WTC11 (cell line): ENCODE measurements around the gene RUNX1. TPM values are rescaled to one million over a fixed set of nuclear protein-coding genes. Genes with fewer than 3 reads are reported as not detected.
A peak's percentile ranks its signal among the peaks of the same experiment; 100 is the strongest.

Experiments
- ATAC-seq: fragments of 200-7000 bp; cut with Tn5 transposase; 2 replicates; pipeline ENCODE4 v1.10.0; 2021; ENCODE audit warnings: mild to moderate bottlenecking, moderate library complexity
- CTCF ChIA-PET: fragments of 300-600 bp; sonication (Branson Sonifier 250); formaldehyde crosslinking; loops from one replicate; lab custom pipeline; 2021; ENCODE audit warnings: antibody characterized with exemption; lab: Charles Lee
- POLR2A ChIA-PET: fragments of 350-600 bp; sonication (Branson Sonifier 250); formaldehyde crosslinking; loops from one replicate; lab custom pipeline; 2021; ENCODE audit warnings: antibody characterized with exemption; lab: Charles Lee
- DNase-seq: peaks from one replicate; pipeline ENCODE4 v3.0.0; 2021; ENCODE audit warnings: low spot score
- H3K27ac Mint-ChIP-seq: 2 replicates; pipeline ENCODE4 v1.8.0; 2021; ENCODE audit warnings: mixed read lengths
- H3K27me3 Mint-ChIP-seq: 2 replicates; pipeline ENCODE4 v1.8.0; 2021; ENCODE audit warnings: low read depth, mild to moderate bottlenecking, moderate library complexity, mixed read lengths
- H3K36me3 Mint-ChIP-seq: 2 replicates; pipeline ENCODE4 v1.8.0; 2021; ENCODE audit warnings: mixed read lengths
- H3K4me1 Mint-ChIP-seq: 2 replicates; pipeline ENCODE4 v1.8.0; 2022; ENCODE audit warnings: mixed read lengths
- H3K4me3 Mint-ChIP-seq: 2 replicates; pipeline ENCODE4 v1.8.0; 2021; ENCODE audit warnings: mild to moderate bottlenecking, moderate library complexity, mixed read lengths
- H3K9me3 Mint-ChIP-seq: 2 replicates; pipeline ENCODE4 v1.8.0; 2021; ENCODE audit warnings: mixed read lengths
- ELF4 ChIP-seq: sonication (generic); formaldehyde crosslinking; IDR thresholded peaks from 2 replicates; pipeline ENCODE4 v1.8.1; 2022; ENCODE audit warnings: low read depth, mild to moderate bottlenecking, moderate library complexity, missing genetic modification reagents
- FOXK1 ChIP-seq: sonication (generic); formaldehyde crosslinking; IDR thresholded peaks from 2 replicates; pipeline ENCODE4 v1.8.0; 2022; ENCODE audit warnings: mild to moderate bottlenecking, moderate library complexity, missing genetic modification reagents
- GRHL2 ChIP-seq: fragments of 250-450 bp; sonication (Bioruptor Pico); IDR thresholded peaks from 2 replicates; pipeline ENCODE4 v1.8.0; 2022; ENCODE audit warnings: mild to moderate bottlenecking, moderate library complexity; ENCODE audit not compliant: insufficient replicate concordance, severe bottlenecking
- KAT7 ChIP-seq: sonication (generic); formaldehyde crosslinking; IDR thresholded peaks from 2 replicates; pipeline ENCODE4 v1.8.1; 2023; ENCODE audit warnings: missing genetic modification reagents, mild to moderate bottlenecking, borderline replicate concordance
- NFE2L1 ChIP-seq: sonication (generic); formaldehyde crosslinking; IDR thresholded peaks from 2 replicates; pipeline ENCODE4 v1.8.1; 2023; ENCODE audit warnings: missing genetic modification reagents
- NFYB ChIP-seq: sonication (generic); formaldehyde crosslinking; conservative IDR thresholded peaks from 2 replicates; pipeline ENCODE4 v1.8.0; 2022; ENCODE audit warnings: low read depth, missing genetic modification reagents
- NR1H2 ChIP-seq: sonication (generic); formaldehyde crosslinking; IDR thresholded peaks from 2 replicates; pipeline ENCODE4 v1.9.0; 2021; ENCODE audit warnings: mild to moderate bottlenecking, moderate library complexity, missing genetic modification reagents
- NR3C1 ChIP-seq: sonication (generic); formaldehyde crosslinking; conservative IDR thresholded peaks from 2 replicates; pipeline ENCODE4 v1.8.1; 2023; ENCODE audit warnings: low read depth, mild to moderate bottlenecking, missing genetic modification reagents
- OVOL2 ChIP-seq: fragments of 250-450 bp; sonication (Bioruptor Pico); IDR thresholded peaks from 2 replicates; pipeline ENCODE4 v1.9.0; 2021; ENCODE audit warnings: mild to moderate bottlenecking, borderline replicate concordance
- PRRX2 ChIP-seq: fragments of 250-450 bp; sonication (Bioruptor Pico); IDR thresholded peaks from 2 replicates; pipeline ENCODE4 v1.8.0; 2021; ENCODE audit warnings: mild to moderate bottlenecking
- RELA ChIP-seq: sonication (generic); formaldehyde crosslinking; IDR thresholded peaks from 2 replicates; pipeline ENCODE4 v1.8.1; 2022; ENCODE audit warnings: missing genetic modification reagents, mild to moderate bottlenecking, borderline replicate concordance
- RORB ChIP-seq: fragments of 250-450 bp; sonication (Bioruptor Pico); IDR thresholded peaks from 2 replicates; pipeline ENCODE4 v1.9.0; 2021; ENCODE audit warnings: mild to moderate bottlenecking
- ZNF121 ChIP-seq: sonication (generic); formaldehyde crosslinking; IDR thresholded peaks from 2 replicates; pipeline ENCODE4 v1.8.0; 2023; ENCODE audit warnings: missing genetic modification reagents
- total RNA-seq: library from RNA; stranded (reverse); gene quantifications from 3 replicates; pipeline ENCODE4 v1.2.3, GENCODE V29; 2021
- TF ChIP-seq, protein P1 (sequence below): sonication (generic); formaldehyde crosslinking; IDR thresholded peaks from 2 replicates; pipeline ENCODE4 v1.8.0; 2023; ENCODE audit warnings: missing genetic modification reagents, mild to moderate bottlenecking, borderline replicate concordance
- TF ChIP-seq, protein P2 (sequence below): fragments of 250-450 bp; sonication (Bioruptor Pico); conservative IDR thresholded peaks from 2 replicates; pipeline ENCODE4 v1.9.0; 2021; ENCODE audit warnings: mild to moderate bottlenecking
- TF ChIP-seq, protein P3 (sequence below): sonication (generic); formaldehyde crosslinking; IDR thresholded peaks from 2 replicates; pipeline ENCODE4 v1.8.1; 2023; ENCODE audit warnings: mild to moderate bottlenecking, missing genetic modification reagents, moderate library complexity
- TF ChIP-seq, protein P4 (sequence below): sonication (generic); formaldehyde crosslinking; IDR thresholded peaks from 2 replicates; pipeline ENCODE4 v1.8.0; 2023; ENCODE audit warnings: mild to moderate bottlenecking, missing genetic modification reagents
- TF ChIP-seq, protein P5 (sequence below): sonication (generic); formaldehyde crosslinking; IDR thresholded peaks from 2 replicates; pipeline ENCODE4 v1.8.0; 2023; ENCODE audit warnings: missing genetic modification reagents
- TF ChIP-seq, protein P6 (sequence below): sonication (generic); formaldehyde crosslinking; IDR thresholded peaks from 2 replicates; pipeline ENCODE4 v1.8.1; 2022; ENCODE audit warnings: missing genetic modification reagents, borderline replicate concordance
- TF ChIP-seq, protein P7 (sequence below): sonication (generic); formaldehyde crosslinking; IDR thresholded peaks from 2 replicates; pipeline ENCODE4 v1.8.1; 2022; ENCODE audit warnings: low read depth, missing genetic modification reagents, borderline replicate concordance

Gene RUNX1
- total RNA-seq, 1 experiment from 2014 or later = 2.2 TPM

- TF ChIP-seq, protein P1, sequence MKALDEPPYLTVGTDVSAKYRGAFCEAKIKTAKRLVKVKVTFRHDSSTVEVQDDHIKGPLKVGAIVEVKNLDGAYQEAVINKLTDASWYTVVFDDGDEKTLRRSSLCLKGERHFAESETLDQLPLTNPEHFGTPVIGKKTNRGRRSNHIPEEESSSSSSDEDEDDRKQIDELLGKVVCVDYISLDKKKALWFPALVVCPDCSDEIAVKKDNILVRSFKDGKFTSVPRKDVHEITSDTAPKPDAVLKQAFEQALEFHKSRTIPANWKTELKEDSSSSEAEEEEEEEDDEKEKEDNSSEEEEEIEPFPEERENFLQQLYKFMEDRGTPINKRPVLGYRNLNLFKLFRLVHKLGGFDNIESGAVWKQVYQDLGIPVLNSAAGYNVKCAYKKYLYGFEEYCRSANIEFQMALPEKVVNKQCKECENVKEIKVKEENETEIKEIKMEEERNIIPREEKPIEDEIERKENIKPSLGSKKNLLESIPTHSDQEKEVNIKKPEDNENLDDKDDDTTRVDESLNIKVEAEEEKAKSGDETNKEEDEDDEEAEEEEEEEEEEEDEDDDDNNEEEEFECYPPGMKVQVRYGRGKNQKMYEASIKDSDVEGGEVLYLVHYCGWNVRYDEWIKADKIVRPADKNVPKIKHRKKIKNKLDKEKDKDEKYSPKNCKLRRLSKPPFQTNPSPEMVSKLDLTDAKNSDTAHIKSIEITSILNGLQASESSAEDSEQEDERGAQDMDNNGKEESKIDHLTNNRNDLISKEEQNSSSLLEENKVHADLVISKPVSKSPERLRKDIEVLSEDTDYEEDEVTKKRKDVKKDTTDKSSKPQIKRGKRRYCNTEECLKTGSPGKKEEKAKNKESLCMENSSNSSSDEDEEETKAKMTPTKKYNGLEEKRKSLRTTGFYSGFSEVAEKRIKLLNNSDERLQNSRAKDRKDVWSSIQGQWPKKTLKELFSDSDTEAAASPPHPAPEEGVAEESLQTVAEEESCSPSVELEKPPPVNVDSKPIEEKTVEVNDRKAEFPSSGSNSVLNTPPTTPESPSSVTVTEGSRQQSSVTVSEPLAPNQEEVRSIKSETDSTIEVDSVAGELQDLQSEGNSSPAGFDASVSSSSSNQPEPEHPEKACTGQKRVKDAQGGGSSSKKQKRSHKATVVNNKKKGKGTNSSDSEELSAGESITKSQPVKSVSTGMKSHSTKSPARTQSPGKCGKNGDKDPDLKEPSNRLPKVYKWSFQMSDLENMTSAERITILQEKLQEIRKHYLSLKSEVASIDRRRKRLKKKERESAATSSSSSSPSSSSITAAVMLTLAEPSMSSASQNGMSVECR (CRISPR knock-in tag) = no peak
- TF ChIP-seq FOXK1 (no peak), ELF4 (CRISPR knock-in tag) (no peak), NR1H2 (no peak), KAT7 (CRISPR knock-in tag) (no peak), NFYB (CRISPR knock-in tag) (no peak)
These were observed 23.0 kb downstream of the RUNX1 start (continued) for GRCh38 chr21:35026153-35026500.

DNA sequence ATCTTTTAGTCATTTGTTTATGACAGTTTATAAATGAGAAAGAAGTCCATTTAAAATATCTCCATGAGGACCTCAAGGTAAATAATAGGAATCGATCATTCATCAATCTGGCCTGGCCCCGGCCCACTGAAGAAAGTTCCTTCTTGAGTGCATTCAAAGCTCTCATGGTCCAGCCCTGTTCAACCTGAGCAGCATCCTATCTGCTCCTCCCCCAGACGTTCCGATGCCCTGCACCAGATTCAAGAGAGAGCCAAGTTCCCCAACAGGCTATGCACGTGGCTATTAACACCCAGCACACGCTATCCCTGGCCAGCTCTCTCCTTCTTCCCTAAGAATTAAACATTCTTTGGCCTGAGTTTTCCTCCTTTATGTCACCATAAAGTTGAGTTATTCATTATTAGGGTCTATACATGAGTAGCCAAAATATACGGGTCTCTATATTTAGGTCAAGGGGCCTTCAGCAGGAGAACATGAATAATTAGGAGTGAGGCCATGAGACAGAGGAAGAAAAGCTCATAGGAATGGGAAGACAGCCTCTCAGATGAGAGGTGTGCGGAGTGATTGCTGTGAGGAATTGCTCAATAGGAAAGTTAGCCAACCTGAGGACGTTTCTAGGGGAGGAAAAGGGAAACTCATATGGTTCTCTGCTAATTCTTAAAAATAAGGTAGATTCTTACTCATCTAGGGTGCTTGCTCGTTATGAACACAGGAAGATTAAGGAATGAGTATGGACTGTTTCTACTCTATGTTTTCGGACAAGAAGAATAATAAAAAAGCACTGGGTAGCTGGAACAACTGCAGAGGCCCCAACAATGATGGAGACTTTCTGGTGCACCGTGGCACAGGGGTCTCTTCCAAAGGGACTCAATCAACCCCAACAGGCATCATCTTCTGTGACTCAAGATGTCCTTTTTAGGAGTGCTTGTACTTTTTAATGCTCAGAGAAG is 23.6 kb downstream of the RUNX1 start:
- DNase-seq (no peak), ATAC-seq (no peak)
- Mint-ChIP-seq H3K9me3 (peaks cover 6% of the 10 kb centered on the region), H3K27ac (no peak overlapping the region), H3K36me3 (no peaks in the 10 kb centered on the region), H3K4me3 (peak overlapping the region; percentile 8; the same call in 1 of the 2 replicates), H3K27me3 (peaks cover 13% of the 10 kb centered on the region), H3K4me1 (peaks cover 36% of the 10 kb centered on the region)
- ChIA-PET POLR2A (no interaction called here), CTCF (interaction anchor here (1.0 to 1.4 kb wide), 3 partner anchors 10 to 280 kb away, joined by 4 to 5 read pairs (median 4); no protein-coding TSS in a partner anchor)
- TF ChIP-seq ELF4 (CRISPR knock-in tag) = no peak
- TF ChIP-seq, protein P2, sequence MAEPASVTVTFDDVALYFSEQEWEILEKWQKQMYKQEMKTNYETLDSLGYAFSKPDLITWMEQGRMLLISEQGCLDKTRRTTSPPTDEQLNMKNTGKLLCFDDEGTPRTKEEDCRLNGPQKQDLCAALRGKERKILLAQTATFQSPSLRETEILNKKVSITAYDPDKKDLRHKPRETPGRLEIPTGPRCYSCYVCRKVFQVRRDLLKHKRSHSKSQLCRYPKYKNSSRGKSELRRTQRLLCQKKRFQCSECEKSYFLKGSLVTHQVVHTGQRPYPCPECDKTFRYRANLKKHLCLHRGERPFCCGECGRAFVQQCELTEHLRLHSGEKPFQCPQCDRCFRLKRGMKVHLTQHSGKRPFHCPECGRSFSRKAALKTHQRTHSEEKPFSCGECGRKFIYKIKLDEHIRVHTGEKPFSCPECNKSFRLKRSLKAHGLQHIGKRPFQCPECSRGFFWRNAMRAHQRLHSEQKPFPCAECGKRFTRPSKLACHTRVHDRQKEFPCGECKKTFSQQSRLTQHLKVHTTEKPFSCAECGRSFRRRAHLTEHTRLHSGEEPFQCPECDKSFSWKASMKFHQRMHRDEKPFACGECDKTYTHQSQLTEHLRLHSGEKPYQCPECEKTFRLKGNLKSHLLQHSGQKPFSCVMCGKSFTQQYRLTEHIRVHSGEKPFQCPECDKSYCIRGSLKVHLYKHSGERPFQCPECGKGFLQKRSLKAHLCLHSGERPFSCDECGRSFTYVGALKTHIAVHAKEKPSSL (CRISPR knock-in tag) = no peak
- TF ChIP-seq, protein P3, sequence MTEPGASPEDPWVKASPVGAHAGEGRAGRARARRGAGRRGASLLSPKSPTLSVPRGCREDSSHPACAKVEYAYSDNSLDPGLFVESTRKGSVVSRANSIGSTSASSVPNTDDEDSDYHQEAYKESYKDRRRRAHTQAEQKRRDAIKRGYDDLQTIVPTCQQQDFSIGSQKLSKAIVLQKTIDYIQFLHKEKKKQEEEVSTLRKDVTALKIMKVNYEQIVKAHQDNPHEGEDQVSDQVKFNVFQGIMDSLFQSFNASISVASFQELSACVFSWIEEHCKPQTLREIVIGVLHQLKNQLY (CRISPR knock-in tag) = no peak
- no peak for TF ChIP-seq OVOL2 (CRISPR knock-in tag)
- TF ChIP-seq, protein P4, sequence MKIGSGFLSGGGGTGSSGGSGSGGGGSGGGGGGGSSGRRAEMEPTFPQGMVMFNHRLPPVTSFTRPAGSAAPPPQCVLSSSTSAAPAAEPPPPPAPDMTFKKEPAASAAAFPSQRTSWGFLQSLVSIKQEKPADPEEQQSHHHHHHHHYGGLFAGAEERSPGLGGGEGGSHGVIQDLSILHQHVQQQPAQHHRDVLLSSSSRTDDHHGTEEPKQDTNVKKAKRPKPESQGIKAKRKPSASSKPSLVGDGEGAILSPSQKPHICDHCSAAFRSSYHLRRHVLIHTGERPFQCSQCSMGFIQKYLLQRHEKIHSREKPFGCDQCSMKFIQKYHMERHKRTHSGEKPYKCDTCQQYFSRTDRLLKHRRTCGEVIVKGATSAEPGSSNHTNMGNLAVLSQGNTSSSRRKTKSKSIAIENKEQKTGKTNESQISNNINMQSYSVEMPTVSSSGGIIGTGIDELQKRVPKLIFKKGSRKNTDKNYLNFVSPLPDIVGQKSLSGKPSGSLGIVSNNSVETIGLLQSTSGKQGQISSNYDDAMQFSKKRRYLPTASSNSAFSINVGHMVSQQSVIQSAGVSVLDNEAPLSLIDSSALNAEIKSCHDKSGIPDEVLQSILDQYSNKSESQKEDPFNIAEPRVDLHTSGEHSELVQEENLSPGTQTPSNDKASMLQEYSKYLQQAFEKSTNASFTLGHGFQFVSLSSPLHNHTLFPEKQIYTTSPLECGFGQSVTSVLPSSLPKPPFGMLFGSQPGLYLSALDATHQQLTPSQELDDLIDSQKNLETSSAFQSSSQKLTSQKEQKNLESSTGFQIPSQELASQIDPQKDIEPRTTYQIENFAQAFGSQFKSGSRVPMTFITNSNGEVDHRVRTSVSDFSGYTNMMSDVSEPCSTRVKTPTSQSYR = no peak
- TF ChIP-seq RORB (CRISPR knock-in tag) = no peak
- TF ChIP-seq NFE2L1 (CRISPR knock-in tag) = no peak
- TF ChIP-seq PRRX2 (CRISPR knock-in tag) = no peak
- TF ChIP-seq, protein P5, sequence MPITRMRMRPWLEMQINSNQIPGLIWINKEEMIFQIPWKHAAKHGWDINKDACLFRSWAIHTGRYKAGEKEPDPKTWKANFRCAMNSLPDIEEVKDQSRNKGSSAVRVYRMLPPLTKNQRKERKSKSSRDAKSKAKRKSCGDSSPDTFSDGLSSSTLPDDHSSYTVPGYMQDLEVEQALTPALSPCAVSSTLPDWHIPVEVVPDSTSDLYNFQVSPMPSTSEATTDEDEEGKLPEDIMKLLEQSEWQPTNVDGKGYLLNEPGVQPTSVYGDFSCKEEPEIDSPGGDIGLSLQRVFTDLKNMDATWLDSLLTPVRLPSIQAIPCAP (CRISPR knock-in tag) = no peak
- no peak for TF ChIP-seq NR3C1
- no peak for TF ChIP-seq GRHL2
- TF ChIP-seq ZNF121 (CRISPR knock-in tag) = no peak
- TF ChIP-seq RELA (CRISPR knock-in tag) = no peak
- TF ChIP-seq, protein P6, sequence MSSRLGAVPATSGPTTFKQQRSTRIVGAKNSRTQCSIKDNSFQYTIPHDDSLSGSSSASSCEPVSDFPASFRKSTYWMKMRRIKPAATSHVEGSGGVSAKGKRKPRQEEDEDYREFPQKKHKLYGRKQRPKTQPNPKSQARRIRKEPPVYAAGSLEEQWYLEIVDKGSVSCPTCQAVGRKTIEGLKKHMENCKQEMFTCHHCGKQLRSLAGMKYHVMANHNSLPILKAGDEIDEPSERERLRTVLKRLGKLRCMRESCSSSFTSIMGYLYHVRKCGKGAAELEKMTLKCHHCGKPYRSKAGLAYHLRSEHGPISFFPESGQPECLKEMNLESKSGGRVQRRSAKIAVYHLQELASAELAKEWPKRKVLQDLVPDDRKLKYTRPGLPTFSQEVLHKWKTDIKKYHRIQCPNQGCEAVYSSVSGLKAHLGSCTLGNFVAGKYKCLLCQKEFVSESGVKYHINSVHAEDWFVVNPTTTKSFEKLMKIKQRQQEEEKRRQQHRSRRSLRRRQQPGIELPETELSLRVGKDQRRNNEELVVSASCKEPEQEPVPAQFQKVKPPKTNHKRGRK (CRISPR knock-in tag) = no peak
- TF ChIP-seq, protein P7, sequence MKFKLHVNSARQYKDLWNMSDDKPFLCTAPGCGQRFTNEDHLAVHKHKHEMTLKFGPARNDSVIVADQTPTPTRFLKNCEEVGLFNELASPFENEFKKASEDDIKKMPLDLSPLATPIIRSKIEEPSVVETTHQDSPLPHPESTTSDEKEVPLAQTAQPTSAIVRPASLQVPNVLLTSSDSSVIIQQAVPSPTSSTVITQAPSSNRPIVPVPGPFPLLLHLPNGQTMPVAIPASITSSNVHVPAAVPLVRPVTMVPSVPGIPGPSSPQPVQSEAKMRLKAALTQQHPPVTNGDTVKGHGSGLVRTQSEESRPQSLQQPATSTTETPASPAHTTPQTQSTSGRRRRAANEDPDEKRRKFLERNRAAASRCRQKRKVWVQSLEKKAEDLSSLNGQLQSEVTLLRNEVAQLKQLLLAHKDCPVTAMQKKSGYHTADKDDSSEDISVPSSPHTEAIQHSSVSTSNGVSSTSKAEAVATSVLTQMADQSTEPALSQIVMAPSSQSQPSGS (CRISPR knock-in tag) = no peak
- no peak for TF ChIP-seq NFYB (CRISPR knock-in tag)
